Measurements from ENCODE around the gene ASTN2. TPM values are rescaled to one million over a fixed set of nuclear protein-coding genes. Genes with fewer than 3 reads are reported as not detected.

The ASTN2 gene
- total and polyA plus RNA-seq, 2 experiments from 2014 or later: 7.0 to 24.6 TPM

DNA sequence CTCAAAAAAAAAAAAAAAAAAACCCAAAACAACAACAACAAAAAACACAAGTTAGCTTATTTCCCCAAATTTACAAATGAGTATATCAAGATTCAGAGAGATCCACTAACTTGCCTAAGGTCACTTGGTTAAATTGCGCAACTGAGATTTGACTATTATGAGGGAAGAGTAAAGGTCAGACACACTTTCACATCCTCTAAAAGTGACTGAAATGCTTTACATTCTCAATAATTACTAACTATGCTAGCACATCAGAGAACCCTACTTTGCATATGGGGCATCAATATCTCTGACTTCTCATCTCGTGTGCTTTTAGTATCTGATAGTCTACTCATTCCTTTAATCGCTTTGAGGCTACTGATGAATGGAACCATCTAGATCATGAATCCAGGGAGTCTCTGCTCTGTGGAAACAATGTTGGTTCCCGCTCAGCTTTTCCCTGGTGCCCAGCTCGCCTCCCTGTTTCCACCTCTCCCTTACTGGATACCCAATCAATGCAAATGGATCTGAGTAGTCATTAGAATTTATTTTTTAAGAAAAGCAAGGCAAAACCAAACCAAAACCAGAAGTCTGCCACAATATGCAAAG, 909.9 kb downstream of the ASTN2 start:
- H3K36me3 ChIP-seq (ENCODE audit: insufficient read depth): no peaks in the 10 kb centered on the region
- peaks cover 3% of the 10 kb centered on the region; the same call in 1 of the 2 replicates for H3K9me2 ChIP-seq (ENCODE audit: insufficient read depth)
- no peaks in the 10 kb centered on the region for H3F3A ChIP-seq (replicated peaks; ENCODE audit: low read depth)
- peaks cover 2% of the 10 kb centered on the region for H3K27me3 Mint-ChIP-seq (ENCODE audit: insufficient read depth, low read depth, poor library complexity)
- no peak overlapping the region for H3K4me2 ChIP-seq
- H3K79me2 ChIP-seq (replicated peaks; ENCODE audit: insufficient read depth): no peaks in the 10 kb centered on the region
- no peaks in the 10 kb centered on the region for H3K4me1 Mint-ChIP-seq
- no peaks in the 10 kb centered on the region for H3K4me1 ChIP-seq (ENCODE audit: insufficient read depth)
- no peak overlapping the region for H3K4me3 Mint-ChIP-seq
- H3K9me3 Mint-ChIP-seq: peaks cover 4% of the 10 kb centered on the region; the same call in 2 of the 3 replicates
- ATAC-seq (no peak), DNase-seq (ENCODE audit: low spot score) (no peak)
- TF ChIP-seq EZH2 (IDR thresholded peaks at IDR 0.05; ENCODE audit: low read depth, unreplicated experiment) (no peak), EZH2phosphoT487 (IDR thresholded peaks at IDR 0.05; ENCODE audit: unreplicated experiment) (no peak), ZNF331 (CRISPR knock-in tag; IDR thresholded peaks at IDR 0.05; ENCODE audit: low read depth) (no peak), ZNF114 (CRISPR knock-in tag; IDR thresholded peaks at IDR 0.05) (no peak), CREB1 (CRISPR knock-in tag; IDR thresholded peaks at IDR 0.05; ENCODE audit: low read depth) (no peak), JUNB (IDR thresholded peaks at IDR 0.05; ENCODE audit: unreplicated experiment) (no peak), STAT1 (IDR thresholded peaks at IDR 0.05; ENCODE audit: unreplicated experiment) (no peak), ETS1 (IDR thresholded peaks at IDR 0.05) (no peak), POLR2AphosphoS5 (IDR thresholded peaks at IDR 0.05; ENCODE audit: low read depth) (no peak), NANOG (IDR thresholded peaks at IDR 0.05; ENCODE audit: borderline replicate concordance) (no peak)
- TF ChIP-seq, protein P1, sequence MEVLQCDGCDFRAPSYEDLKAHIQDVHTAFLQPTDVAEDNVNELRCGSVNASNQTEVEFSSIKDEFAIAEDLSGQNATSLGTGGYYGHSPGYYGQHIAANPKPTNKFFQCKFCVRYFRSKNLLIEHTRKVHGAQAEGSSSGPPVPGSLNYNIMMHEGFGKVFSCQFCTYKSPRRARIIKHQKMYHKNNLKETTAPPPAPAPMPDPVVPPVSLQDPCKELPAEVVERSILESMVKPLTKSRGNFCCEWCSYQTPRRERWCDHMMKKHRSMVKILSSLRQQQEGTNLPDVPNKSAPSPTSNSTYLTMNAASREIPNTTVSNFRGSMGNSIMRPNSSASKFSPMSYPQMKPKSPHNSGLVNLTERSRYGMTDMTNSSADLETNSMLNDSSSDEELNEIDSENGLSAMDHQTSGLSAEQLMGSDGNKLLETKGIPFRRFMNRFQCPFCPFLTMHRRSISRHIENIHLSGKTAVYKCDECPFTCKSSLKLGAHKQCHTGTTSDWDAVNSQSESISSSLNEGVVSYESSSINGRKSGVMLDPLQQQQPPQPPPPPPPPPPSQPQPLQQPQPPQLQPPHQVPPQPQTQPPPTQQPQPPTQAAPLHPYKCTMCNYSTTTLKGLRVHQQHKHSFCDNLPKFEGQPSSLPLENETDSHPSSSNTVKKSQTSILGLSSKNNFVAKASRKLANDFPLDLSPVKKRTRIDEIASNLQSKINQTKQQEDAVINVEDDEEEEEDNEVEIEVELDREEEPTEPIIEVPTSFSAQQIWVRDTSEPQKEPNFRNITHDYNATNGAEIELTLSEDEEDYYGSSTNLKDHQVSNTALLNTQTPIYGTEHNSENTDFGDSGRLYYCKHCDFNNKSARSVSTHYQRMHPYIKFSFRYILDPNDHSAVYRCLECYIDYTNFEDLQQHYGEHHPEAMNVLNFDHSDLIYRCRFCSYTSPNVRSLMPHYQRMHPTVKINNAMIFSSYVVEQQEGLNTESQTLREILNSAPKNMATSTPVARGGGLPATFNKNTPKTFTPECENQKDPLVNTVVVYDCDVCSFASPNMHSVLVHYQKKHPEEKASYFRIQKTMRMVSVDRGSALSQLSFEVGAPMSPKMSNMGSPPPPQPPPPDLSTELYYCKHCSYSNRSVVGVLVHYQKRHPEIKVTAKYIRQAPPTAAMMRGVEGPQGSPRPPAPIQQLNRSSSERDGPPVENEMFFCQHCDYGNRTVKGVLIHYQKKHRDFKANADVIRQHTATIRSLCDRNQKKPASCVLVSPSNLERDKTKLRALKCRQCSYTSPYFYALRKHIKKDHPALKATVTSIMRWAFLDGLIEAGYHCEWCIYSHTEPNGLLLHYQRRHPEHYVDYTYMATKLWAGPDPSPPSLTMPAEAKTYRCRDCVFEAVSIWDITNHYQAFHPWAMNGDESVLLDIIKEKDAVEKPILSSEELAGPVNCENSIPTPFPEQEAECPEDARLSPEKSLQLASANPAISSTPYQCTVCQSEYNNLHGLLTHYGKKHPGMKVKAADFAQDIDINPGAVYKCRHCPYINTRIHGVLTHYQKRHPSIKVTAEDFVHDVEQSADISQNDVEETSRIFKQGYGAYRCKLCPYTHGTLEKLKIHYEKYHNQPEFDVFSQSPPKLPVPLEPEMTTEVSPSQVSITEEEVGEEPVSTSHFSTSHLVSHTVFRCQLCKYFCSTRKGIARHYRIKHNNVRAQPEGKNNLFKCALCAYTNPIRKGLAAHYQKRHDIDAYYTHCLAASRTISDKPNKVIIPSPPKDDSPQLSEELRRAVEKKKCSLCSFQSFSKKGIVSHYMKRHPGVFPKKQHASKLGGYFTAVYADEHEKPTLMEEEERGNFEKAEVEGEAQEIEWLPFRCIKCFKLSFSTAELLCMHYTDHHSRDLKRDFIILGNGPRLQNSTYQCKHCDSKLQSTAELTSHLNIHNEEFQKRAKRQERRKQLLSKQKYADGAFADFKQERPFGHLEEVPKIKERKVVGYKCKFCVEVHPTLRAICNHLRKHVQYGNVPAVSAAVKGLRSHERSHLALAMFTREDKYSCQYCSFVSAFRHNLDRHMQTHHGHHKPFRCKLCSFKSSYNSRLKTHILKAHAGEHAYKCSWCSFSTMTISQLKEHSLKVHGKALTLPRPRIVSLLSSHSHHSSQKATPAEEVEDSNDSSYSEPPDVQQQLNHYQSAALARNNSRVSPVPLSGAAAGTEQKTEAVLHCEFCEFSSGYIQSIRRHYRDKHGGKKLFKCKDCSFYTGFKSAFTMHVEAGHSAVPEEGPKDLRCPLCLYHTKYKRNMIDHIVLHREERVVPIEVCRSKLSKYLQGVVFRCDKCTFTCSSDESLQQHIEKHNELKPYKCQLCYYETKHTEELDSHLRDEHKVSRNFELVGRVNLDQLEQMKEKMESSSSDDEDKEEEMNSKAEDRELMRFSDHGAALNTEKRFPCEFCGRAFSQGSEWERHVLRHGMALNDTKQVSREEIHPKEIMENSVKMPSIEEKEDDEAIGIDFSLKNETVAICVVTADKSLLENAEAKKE (CRISPR knock-in tag; IDR thresholded peaks at IDR 0.05): no peak
- TF ChIP-seq, protein P2, sequence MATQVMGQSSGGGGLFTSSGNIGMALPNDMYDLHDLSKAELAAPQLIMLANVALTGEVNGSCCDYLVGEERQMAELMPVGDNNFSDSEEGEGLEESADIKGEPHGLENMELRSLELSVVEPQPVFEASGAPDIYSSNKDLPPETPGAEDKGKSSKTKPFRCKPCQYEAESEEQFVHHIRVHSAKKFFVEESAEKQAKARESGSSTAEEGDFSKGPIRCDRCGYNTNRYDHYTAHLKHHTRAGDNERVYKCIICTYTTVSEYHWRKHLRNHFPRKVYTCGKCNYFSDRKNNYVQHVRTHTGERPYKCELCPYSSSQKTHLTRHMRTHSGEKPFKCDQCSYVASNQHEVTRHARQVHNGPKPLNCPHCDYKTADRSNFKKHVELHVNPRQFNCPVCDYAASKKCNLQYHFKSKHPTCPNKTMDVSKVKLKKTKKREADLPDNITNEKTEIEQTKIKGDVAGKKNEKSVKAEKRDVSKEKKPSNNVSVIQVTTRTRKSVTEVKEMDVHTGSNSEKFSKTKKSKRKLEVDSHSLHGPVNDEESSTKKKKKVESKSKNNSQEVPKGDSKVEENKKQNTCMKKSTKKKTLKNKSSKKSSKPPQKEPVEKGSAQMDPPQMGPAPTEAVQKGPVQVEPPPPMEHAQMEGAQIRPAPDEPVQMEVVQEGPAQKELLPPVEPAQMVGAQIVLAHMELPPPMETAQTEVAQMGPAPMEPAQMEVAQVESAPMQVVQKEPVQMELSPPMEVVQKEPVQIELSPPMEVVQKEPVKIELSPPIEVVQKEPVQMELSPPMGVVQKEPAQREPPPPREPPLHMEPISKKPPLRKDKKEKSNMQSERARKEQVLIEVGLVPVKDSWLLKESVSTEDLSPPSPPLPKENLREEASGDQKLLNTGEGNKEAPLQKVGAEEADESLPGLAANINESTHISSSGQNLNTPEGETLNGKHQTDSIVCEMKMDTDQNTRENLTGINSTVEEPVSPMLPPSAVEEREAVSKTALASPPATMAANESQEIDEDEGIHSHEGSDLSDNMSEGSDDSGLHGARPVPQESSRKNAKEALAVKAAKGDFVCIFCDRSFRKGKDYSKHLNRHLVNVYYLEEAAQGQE (IDR thresholded peaks at IDR 0.05; ENCODE audit: unreplicated experiment): no peak
- TF ChIP-seq, protein P3, sequence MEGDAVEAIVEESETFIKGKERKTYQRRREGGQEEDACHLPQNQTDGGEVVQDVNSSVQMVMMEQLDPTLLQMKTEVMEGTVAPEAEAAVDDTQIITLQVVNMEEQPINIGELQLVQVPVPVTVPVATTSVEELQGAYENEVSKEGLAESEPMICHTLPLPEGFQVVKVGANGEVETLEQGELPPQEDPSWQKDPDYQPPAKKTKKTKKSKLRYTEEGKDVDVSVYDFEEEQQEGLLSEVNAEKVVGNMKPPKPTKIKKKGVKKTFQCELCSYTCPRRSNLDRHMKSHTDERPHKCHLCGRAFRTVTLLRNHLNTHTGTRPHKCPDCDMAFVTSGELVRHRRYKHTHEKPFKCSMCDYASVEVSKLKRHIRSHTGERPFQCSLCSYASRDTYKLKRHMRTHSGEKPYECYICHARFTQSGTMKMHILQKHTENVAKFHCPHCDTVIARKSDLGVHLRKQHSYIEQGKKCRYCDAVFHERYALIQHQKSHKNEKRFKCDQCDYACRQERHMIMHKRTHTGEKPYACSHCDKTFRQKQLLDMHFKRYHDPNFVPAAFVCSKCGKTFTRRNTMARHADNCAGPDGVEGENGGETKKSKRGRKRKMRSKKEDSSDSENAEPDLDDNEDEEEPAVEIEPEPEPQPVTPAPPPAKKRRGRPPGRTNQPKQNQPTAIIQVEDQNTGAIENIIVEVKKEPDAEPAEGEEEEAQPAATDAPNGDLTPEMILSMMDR (conservative IDR thresholded peaks at IDR 0.05; ENCODE audit: low read depth in 2 of 2): no peak
- H2AFZ ChIP-seq: no peak overlapping the region
- no peaks in the 10 kb centered on the region for H4K20me1 ChIP-seq (replicated peaks; ENCODE audit: insufficient read depth)
- H3K27me3 ChIP-seq (ENCODE audit: insufficient read depth): no peaks in the 10 kb centered on the region
- H3K4me3 ChIP-seq: no peak overlapping the region
- H3K27ac Mint-ChIP-seq: no peak overlapping the region
- no peak overlapping the region for H3K27ac ChIP-seq (ENCODE audit: low read depth)
- 0 out of 3 replicates have a peak, but pooled peaks cover 5% of the 10 kb centered on the region for H3K36me3 Mint-ChIP-seq (ENCODE audit: low read depth)

Data from GM23338 (cell line).